Activated T-helper 17 cell treated with anti-CD3 and anti-CD28 coated beads, Interleukin-2, amount 50 U/mL, for 72 hours (primary cell): ENCODE measurements around the gene SNUPN. TPM values are rescaled to one million over a fixed set of nuclear protein-coding genes. Genes with fewer than 3 reads are reported as not detected.

ENCODE experiments used
- ATAC-seq: fragments of 150-1000 bp; cut with Tn5 transposase; replicated peaks from 2 replicates; pipeline ENCODE4 v1.10.0; 2021; ENCODE audit warnings: mild to moderate bottlenecking, moderate library complexity
- H3K27ac Mint-ChIP-seq: one replicate; pipeline ENCODE4 v1.8.0; 2022; ENCODE audit warnings: mixed read lengths
- H3K27me3 Mint-ChIP-seq: one replicate; pipeline ENCODE4 v1.8.0; 2022; ENCODE audit warnings: mixed read lengths
- H3K36me3 Mint-ChIP-seq: one replicate; pipeline ENCODE4 v1.8.0; 2022; ENCODE audit warnings: low read depth, mild to moderate bottlenecking, mixed read lengths
- H3K4me1 Mint-ChIP-seq: one replicate; pipeline ENCODE4 v1.8.0; 2022; ENCODE audit warnings: mixed read lengths
- H3K4me3 Mint-ChIP-seq: one replicate; pipeline ENCODE4 v1.8.0; 2022; ENCODE audit warnings: mild to moderate bottlenecking, mixed read lengths
- H3K9me3 Mint-ChIP-seq: one replicate; pipeline ENCODE4 v1.8.0; 2022; ENCODE audit warnings: mixed read lengths
- total RNA-seq, 2 donors: library from RNA; stranded (reverse); gene quantifications; one replicate each; pipeline ENCODE4 v1.2.3, GENCODE V29; 2022

The SNUPN gene
- total RNA-seq, 2 donors from 2014 or later = 26.0 to 34.8 TPM

GRCh38 chr15:75622505-75622904 lies 3.0 kb downstream of the SNUPN start:
- Mint-ChIP-seq H3K27me3 (no peaks in the 10 kb centered on the region), H3K36me3 (peaks cover 43% of the 10 kb centered on the region), H3K4me1 (peaks cover 27% of the 10 kb centered on the region), H3K4me3 (peak overlapping the region; percentile 48), H3K9me3 (no peaks in the 10 kb centered on the region), H3K27ac (peak overlapping the region; percentile 51)
- ATAC-seq = no peak

- Mint-ChIP-seq H3K4me3 (peak overlapping the region; percentile 48), H3K4me1 (peaks cover 24% of the 10 kb centered on the region), H3K27me3 (no peaks in the 10 kb centered on the region), H3K27ac (peak overlapping the region; percentile 51), H3K9me3 (no peaks in the 10 kb centered on the region), H3K36me3 (peaks cover 56% of the 10 kb centered on the region)
- ATAC-seq = no peak
Measured at GRCh38 chr15:75620841-75621391, 4.6 kb downstream of the SNUPN start.

GRCh38 chr15:75620058-75620820 lies 5.3 kb downstream of the SNUPN start:
- Mint-ChIP-seq H3K4me3 (peak overlapping the region; percentile 48), H3K27me3 (no peaks in the 10 kb centered on the region), H3K4me1 (peaks cover 27% of the 10 kb centered on the region), H3K9me3 (no peaks in the 10 kb centered on the region), H3K36me3 (peaks cover 60% of the 10 kb centered on the region), H3K27ac (peak overlapping the region; percentile 51)
- ATAC-seq = no peak

- H3K27me3 Mint-ChIP-seq = no peaks in the 10 kb centered on the region
- H3K36me3 Mint-ChIP-seq = peaks cover 94% of the 10 kb centered on the region
- ATAC-seq = no peak
- H3K4me3 Mint-ChIP-seq = no peak overlapping the region
- H3K4me1 Mint-ChIP-seq = peaks cover 26% of the 10 kb centered on the region
- no peak overlapping the region for H3K27ac Mint-ChIP-seq
- H3K9me3 Mint-ChIP-seq = no peaks in the 10 kb centered on the region
Measured at GRCh38 chr15:75616766-75617165, 8.8 kb downstream of the SNUPN start.

GRCh38 chr15:75606711-75607699 lies 18.5 kb downstream of the SNUPN start:
- Mint-ChIP-seq H3K36me3 (peaks cover 86% of the 10 kb centered on the region), H3K27me3 (no peaks in the 10 kb centered on the region), H3K27ac (peak overlapping the region; percentile 85), H3K4me1 (peaks cover 30% of the 10 kb centered on the region), H3K9me3 (no peaks in the 10 kb centered on the region), H3K4me3 (peak overlapping the region; percentile 59)
- peak; percentile 81 for ATAC-seq

- Mint-ChIP-seq H3K27me3 (no peaks in the 10 kb centered on the region), H3K27ac (peak overlapping the region; percentile 85), H3K36me3 (peaks cover 87% of the 10 kb centered on the region), H3K4me1 (peaks cover 30% of the 10 kb centered on the region), H3K9me3 (no peaks in the 10 kb centered on the region), H3K4me3 (peak overlapping the region; percentile 59)
- ATAC-seq = no peak
Measured at GRCh38 chr15:75606026-75606425, 19.5 kb downstream of the SNUPN start.

- peaks cover 25% of the 10 kb centered on the region for H3K4me1 Mint-ChIP-seq
- H3K9me3 Mint-ChIP-seq = no peaks in the 10 kb centered on the region
- peak overlapping the region; percentile 90 for H3K27ac Mint-ChIP-seq
- H3K36me3 Mint-ChIP-seq = peaks cover 87% of the 10 kb centered on the region
- no peak overlapping the region for H3K4me3 Mint-ChIP-seq
- no peaks in the 10 kb centered on the region for H3K27me3 Mint-ChIP-seq
- ATAC-seq = no peak
Measured at GRCh38 chr15:75599401-75599800, 26.1 kb downstream of the SNUPN start.

GRCh38 chr15:75598361-75598760 lies 27.2 kb downstream of the SNUPN start:
- H3K4me3 Mint-ChIP-seq = peak overlapping the region; percentile 72
- no peak for ATAC-seq
- no peaks in the 10 kb centered on the region for H3K27me3 Mint-ChIP-seq
- peak overlapping the region; percentile 90 for H3K27ac Mint-ChIP-seq
- H3K4me1 Mint-ChIP-seq = peaks cover 25% of the 10 kb centered on the region
- H3K9me3 Mint-ChIP-seq = no peaks in the 10 kb centered on the region
- H3K36me3 Mint-ChIP-seq = peaks cover 90% of the 10 kb centered on the region

- peak; percentile 80 for ATAC-seq
- H3K9me3 Mint-ChIP-seq = no peaks in the 10 kb centered on the region
- no peaks in the 10 kb centered on the region for H3K27me3 Mint-ChIP-seq
- H3K4me3 Mint-ChIP-seq = peak overlapping the region; percentile 72
- peaks cover 25% of the 10 kb centered on the region for H3K4me1 Mint-ChIP-seq
- peaks cover 92% of the 10 kb centered on the region for H3K36me3 Mint-ChIP-seq
- H3K27ac Mint-ChIP-seq = peak overlapping the region; percentile 90
Measured at GRCh38 chr15:75597667-75598341, 27.7 kb downstream of the SNUPN start.

GRCh38 chr15:75596703-75597345 lies 28.7 kb downstream of the SNUPN start:
- Mint-ChIP-seq H3K4me3 (peak overlapping the region; percentile 72), H3K27me3 (no peaks in the 10 kb centered on the region), H3K36me3 (peaks cover 90% of the 10 kb centered on the region), H3K9me3 (no peaks in the 10 kb centered on the region), H3K27ac (peak overlapping the region; percentile 90), H3K4me1 (peaks cover 28% of the 10 kb centered on the region)
- no peak for ATAC-seq

GRCh38 chr15:75594276-75594675 lies 31.2 kb downstream of the SNUPN start:
- ATAC-seq = no peak
- no peaks in the 10 kb centered on the region for H3K27me3 Mint-ChIP-seq
- H3K4me3 Mint-ChIP-seq = no peak overlapping the region
- H3K9me3 Mint-ChIP-seq = no peaks in the 10 kb centered on the region
- peaks cover 35% of the 10 kb centered on the region for H3K4me1 Mint-ChIP-seq
- no peak overlapping the region for H3K27ac Mint-ChIP-seq
- peaks cover 68% of the 10 kb centered on the region for H3K36me3 Mint-ChIP-seq

GRCh38 chr15:75591655-75592364 lies 33.7 kb downstream of the SNUPN start:
- H3K27me3 Mint-ChIP-seq = no peaks in the 10 kb centered on the region
- H3K36me3 Mint-ChIP-seq = peaks cover 56% of the 10 kb centered on the region
- no peak overlapping the region for H3K4me3 Mint-ChIP-seq
- H3K4me1 Mint-ChIP-seq = peaks cover 18% of the 10 kb centered on the region
- no peak for ATAC-seq
- H3K27ac Mint-ChIP-seq = no peak overlapping the region
- no peaks in the 10 kb centered on the region for H3K9me3 Mint-ChIP-seq

- Mint-ChIP-seq H3K4me1 (peaks cover 10% of the 10 kb centered on the region), H3K9me3 (no peaks in the 10 kb centered on the region), H3K27ac (peak overlapping the region; percentile 7), H3K27me3 (no peaks in the 10 kb centered on the region), H3K36me3 (peaks cover 42% of the 10 kb centered on the region), H3K4me3 (no peak overlapping the region)
- ATAC-seq = peak; percentile 78
Measured at GRCh38 chr15:75590239-75590638, 35.3 kb downstream of the SNUPN start.
